ENCODE measurements around the gene C1orf185.

DNA sequence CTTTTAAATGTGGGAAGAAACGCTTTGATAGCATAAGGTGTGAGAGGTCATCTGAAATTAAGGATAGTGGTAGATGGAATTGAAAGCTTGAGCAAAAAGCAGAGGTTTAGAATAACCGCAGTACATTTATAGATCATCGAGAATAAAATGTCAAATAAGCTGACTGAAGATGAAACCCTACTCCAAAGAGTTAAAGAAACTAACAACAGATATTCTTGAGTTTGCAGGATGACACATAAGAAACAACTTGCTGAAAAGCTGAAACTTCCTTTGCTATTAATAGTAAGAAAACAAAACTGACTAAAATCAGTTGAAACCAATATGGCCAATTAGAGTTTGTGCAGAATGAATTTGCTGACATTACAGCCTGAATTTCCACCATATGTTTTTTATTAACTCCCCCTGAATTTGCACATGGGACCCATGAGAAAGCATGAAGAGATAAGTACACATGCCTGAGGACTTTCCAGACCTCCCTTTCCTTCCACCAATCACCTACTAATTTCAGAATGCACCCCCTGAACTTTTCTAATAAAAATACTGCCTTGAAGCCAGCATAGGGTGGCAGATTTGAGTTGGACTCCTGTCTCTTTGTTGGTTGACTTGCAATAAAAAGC, 1.7 kb upstream of the C1orf185 start:
- TF ChIP-seq POLR2A (IDR thresholded peaks at IDR 0.05): no peak
- TF ChIP-seq, protein P1, sequence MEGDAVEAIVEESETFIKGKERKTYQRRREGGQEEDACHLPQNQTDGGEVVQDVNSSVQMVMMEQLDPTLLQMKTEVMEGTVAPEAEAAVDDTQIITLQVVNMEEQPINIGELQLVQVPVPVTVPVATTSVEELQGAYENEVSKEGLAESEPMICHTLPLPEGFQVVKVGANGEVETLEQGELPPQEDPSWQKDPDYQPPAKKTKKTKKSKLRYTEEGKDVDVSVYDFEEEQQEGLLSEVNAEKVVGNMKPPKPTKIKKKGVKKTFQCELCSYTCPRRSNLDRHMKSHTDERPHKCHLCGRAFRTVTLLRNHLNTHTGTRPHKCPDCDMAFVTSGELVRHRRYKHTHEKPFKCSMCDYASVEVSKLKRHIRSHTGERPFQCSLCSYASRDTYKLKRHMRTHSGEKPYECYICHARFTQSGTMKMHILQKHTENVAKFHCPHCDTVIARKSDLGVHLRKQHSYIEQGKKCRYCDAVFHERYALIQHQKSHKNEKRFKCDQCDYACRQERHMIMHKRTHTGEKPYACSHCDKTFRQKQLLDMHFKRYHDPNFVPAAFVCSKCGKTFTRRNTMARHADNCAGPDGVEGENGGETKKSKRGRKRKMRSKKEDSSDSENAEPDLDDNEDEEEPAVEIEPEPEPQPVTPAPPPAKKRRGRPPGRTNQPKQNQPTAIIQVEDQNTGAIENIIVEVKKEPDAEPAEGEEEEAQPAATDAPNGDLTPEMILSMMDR (IDR thresholded peaks at IDR 0.05 in 8 of 11, conservative IDR thresholded peaks at IDR 0.05 in 3 of 11): no peak
- TF ChIP-seq POLR2AphosphoS5 (IDR thresholded peaks at IDR 0.05): no peak
